ENCODE data around the gene CAMK2B.

CAMK2B gene

GRCh38 chr7:44279286-44279685, 46.1 kb downstream of the CAMK2B start:
- Histone ChIP-seq H3K4me2 (ENCODE audit: low read length) (no peak overlapping the region), H3K27ac (ENCODE audit: low read depth, low read length) (no peak overlapping the region), H3K18ac (ENCODE audit: low read length) (no peak overlapping the region), H3K79me1 (ENCODE audit: low read length) (no peaks in the 10 kb centered on the region), H2BK120ac (ENCODE audit: low read depth, low read length) (no peak overlapping the region), H3K4ac (ENCODE audit: low read depth, low read length) (no peak overlapping the region), H3K4me1 (ENCODE audit: control insufficient read depth, low read depth, low read length) (no peaks in the 10 kb centered on the region), H3K36me3 (ENCODE audit: control insufficient read depth, insufficient read depth, low read length) (no peaks in the 10 kb centered on the region), H3K23ac (ENCODE audit: low read length) (no peak overlapping the region), H2AK5ac (ENCODE audit: low read length) (no peak overlapping the region), H3K56ac (ENCODE audit: low read length) (peak overlapping the region; percentile 56), H4K8ac (ENCODE audit: low read depth, low read length) (no peak overlapping the region), H3K79me2 (ENCODE audit: control insufficient read depth, insufficient read depth, low read length) (no peaks in the 10 kb centered on the region), H3K4me3 (ENCODE audit: low read length) (no peak overlapping the region), H3K9ac (ENCODE audit: low read length) (no peak overlapping the region), H2BK5ac (ENCODE audit: low read length) (no peak overlapping the region), H3K27me3 (ENCODE audit: insufficient read depth, low read length, poor library complexity) (no peaks in the 10 kb centered on the region), H2BK15ac (replicated peaks; ENCODE audit: low read depth) (no peak overlapping the region), H4K5ac (ENCODE audit: low read length) (no peak overlapping the region)
- WGBS (ENCODE audit: extremely low coverage, insufficient coverage, low lambda C conversion rate) = no CpG with 5 or more reads among the region's 6 CpGs
- DNase-seq = no peak

DNA sequence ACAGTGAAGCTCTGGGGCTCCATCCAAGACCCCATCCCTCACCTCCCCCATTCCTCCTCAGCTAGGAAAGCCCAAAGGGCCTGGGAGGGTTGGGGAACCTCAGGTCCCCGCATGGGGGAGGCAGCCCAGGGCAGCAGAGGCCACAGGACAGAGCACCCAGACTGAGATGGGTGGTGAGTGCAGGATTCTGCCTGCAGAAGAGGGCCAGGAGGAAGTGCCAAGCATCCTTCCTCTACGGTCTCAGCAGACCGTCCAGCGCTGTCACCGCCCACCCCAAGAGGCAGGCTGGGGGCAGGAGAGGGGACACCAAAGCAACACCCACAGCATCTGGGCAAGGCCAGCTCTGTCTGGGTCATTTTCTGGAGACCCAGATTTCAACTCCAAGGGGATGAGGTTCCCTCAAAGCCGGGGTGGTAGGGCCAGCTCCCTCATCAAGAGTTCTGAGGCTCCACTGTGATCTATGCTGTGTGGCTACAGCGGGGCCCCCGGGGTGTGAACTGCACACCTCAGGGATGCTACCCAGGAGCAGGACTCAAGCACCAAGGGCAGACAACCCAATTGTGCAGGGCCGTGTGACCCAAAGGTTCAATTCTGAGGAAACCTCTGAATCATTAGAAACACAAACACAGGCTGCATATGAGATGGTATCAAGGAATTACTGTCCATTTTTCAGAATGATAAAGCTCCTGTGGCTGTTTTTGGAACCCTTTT, 46.8 kb downstream of the CAMK2B start:
- Histone ChIP-seq H4K5ac (ENCODE audit: low read length) (no peak overlapping the region), H3K4ac (ENCODE audit: low read depth, low read length) (no peak overlapping the region), H3K27ac (ENCODE audit: low read depth, low read length) (no peak overlapping the region), H3K4me1 (ENCODE audit: control insufficient read depth, low read depth, low read length) (no peaks in the 10 kb centered on the region), H3K36me3 (ENCODE audit: control insufficient read depth, insufficient read depth, low read length) (no peaks in the 10 kb centered on the region), H3K56ac (ENCODE audit: low read length) (no peak overlapping the region), H3K9ac (ENCODE audit: low read length) (no peak overlapping the region), H3K23ac (ENCODE audit: low read length) (no peak overlapping the region), H4K8ac (ENCODE audit: low read depth, low read length) (no peak overlapping the region), H3K79me1 (ENCODE audit: low read length) (no peaks in the 10 kb centered on the region), H3K4me2 (ENCODE audit: low read length) (no peak overlapping the region), H3K18ac (ENCODE audit: low read length) (no peak overlapping the region), H3K27me3 (ENCODE audit: insufficient read depth, low read length, poor library complexity) (no peaks in the 10 kb centered on the region), H2BK15ac (replicated peaks; ENCODE audit: low read depth) (no peak overlapping the region), H2BK5ac (ENCODE audit: low read length) (no peak overlapping the region), H2BK120ac (ENCODE audit: low read depth, low read length) (no peak overlapping the region), H3K4me3 (ENCODE audit: low read length) (no peak overlapping the region), H3K79me2 (ENCODE audit: control insufficient read depth, insufficient read depth, low read length) (no peaks in the 10 kb centered on the region), H2AK5ac (ENCODE audit: low read length) (no peak overlapping the region)
- WGBS (ENCODE audit: extremely low coverage, insufficient coverage, low lambda C conversion rate) = no CpG with 5 or more reads among the region's 9 CpGs
- DNase-seq = no peak

- no peak overlapping the region for H2BK15ac ChIP-seq (replicated peaks; ENCODE audit: low read depth)
- no peaks in the 10 kb centered on the region for H3K27me3 ChIP-seq (ENCODE audit: insufficient read depth, low read length, poor library complexity)
- H3K4me1 ChIP-seq (ENCODE audit: control insufficient read depth, low read depth, low read length) = no peaks in the 10 kb centered on the region
- no peak overlapping the region for H3K4me2 ChIP-seq (ENCODE audit: low read length)
- no peak overlapping the region for H3K18ac ChIP-seq (ENCODE audit: low read length)
- H3K9ac ChIP-seq (ENCODE audit: low read length) = no peak overlapping the region
- H3K56ac ChIP-seq (ENCODE audit: low read length) = no peak overlapping the region
- H2BK5ac ChIP-seq (ENCODE audit: low read length) = no peak overlapping the region
- H4K8ac ChIP-seq (ENCODE audit: low read depth, low read length) = no peak overlapping the region
- H2BK120ac ChIP-seq (ENCODE audit: low read depth, low read length) = no peak overlapping the region
- H3K79me2 ChIP-seq (ENCODE audit: control insufficient read depth, insufficient read depth, low read length) = no peaks in the 10 kb centered on the region
- no peaks in the 10 kb centered on the region for H3K79me1 ChIP-seq (ENCODE audit: low read length)
- no peak overlapping the region for H4K5ac ChIP-seq (ENCODE audit: low read length)
- no peaks in the 10 kb centered on the region for H3K36me3 ChIP-seq (ENCODE audit: control insufficient read depth, insufficient read depth, low read length)
- no CpG with 5 or more reads among the region's 8 CpGs for WGBS (ENCODE audit: extremely low coverage, insufficient coverage, low lambda C conversion rate)
- no peak overlapping the region for H3K4me3 ChIP-seq (ENCODE audit: low read length)
- H3K4ac ChIP-seq (ENCODE audit: low read depth, low read length) = no peak overlapping the region
- H3K27ac ChIP-seq (ENCODE audit: low read depth, low read length) = no peak overlapping the region
- DNase-seq = no peak
- no peak overlapping the region for H3K23ac ChIP-seq (ENCODE audit: low read length)
- no peak overlapping the region for H2AK5ac ChIP-seq (ENCODE audit: low read length)
These were observed 47.5 kb downstream of the CAMK2B start for GRCh38 chr7:44277851-44278250.

- no peaks in the 10 kb centered on the region for H3K36me3 ChIP-seq (ENCODE audit: control insufficient read depth, insufficient read depth, low read length)
- H4K5ac ChIP-seq (ENCODE audit: low read length) = no peak overlapping the region
- H2BK15ac ChIP-seq (replicated peaks; ENCODE audit: low read depth) = no peak overlapping the region
- H2AK5ac ChIP-seq (ENCODE audit: low read length) = no peak overlapping the region
- no peak overlapping the region for H3K23ac ChIP-seq (ENCODE audit: low read length)
- H3K9ac ChIP-seq (ENCODE audit: low read length) = no peak overlapping the region
- DNase-seq = no peak
- H3K27ac ChIP-seq (ENCODE audit: low read depth, low read length) = no peak overlapping the region
- no peaks in the 10 kb centered on the region for H3K4me1 ChIP-seq (ENCODE audit: control insufficient read depth, low read depth, low read length)
- H3K79me1 ChIP-seq (ENCODE audit: low read length) = no peaks in the 10 kb centered on the region
- no peak overlapping the region for H2BK120ac ChIP-seq (ENCODE audit: low read depth, low read length)
- H3K27me3 ChIP-seq (ENCODE audit: insufficient read depth, low read length, poor library complexity) = no peaks in the 10 kb centered on the region
- no peak overlapping the region for H3K4me2 ChIP-seq (ENCODE audit: low read length)
- H3K4me3 ChIP-seq (ENCODE audit: low read length) = no peak overlapping the region
- no peak overlapping the region for H4K8ac ChIP-seq (ENCODE audit: low read depth, low read length)
- H3K4ac ChIP-seq (ENCODE audit: low read depth, low read length) = no peak overlapping the region
- H3K18ac ChIP-seq (ENCODE audit: low read length) = no peak overlapping the region
- no peaks in the 10 kb centered on the region for H3K79me2 ChIP-seq (ENCODE audit: control insufficient read depth, insufficient read depth, low read length)
- no CpG with 5 or more reads among the region's 11 CpGs for WGBS (ENCODE audit: extremely low coverage, insufficient coverage, low lambda C conversion rate)
- H2BK5ac ChIP-seq (ENCODE audit: low read length) = no peak overlapping the region
- no peak overlapping the region for H3K56ac ChIP-seq (ENCODE audit: low read length)
These were observed 48.0 kb downstream of the CAMK2B start for GRCh38 chr7:44277391-44277790.

DNA sequence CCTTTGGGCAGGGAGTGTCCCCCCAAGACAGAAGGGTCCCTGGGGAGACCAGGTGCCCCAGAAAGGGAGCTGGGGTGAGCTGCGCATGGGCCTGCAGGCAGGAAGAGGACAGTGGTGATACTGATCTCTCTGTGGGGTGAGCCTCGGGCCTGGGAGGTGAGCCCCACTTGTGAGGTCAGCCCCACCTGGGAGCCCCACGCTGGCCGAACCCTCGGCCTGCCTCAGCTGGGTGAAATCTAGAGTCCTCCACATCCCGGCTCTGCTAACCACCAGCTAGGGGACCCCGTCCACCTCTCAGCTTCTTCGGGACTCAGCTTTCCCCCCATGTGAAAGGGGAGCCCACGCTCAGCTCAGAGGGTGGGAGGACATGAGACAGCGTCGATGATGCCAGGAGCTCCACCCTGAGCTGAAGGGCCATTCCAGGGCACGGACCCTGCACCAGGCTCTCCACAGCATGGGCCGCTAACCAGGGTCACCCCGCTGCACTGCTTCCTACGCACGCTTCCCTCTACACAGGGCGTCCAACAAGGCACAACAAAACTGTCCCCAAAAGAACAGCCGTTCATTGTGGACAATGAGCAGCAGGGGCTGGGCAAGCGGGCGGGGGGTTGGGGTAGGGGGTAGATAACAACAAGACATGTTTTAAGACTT, 48.7 kb downstream of the CAMK2B start:
- Histone ChIP-seq H3K79me1 (ENCODE audit: low read length) (no peaks in the 10 kb centered on the region), H3K4me1 (ENCODE audit: control insufficient read depth, low read depth, low read length) (no peaks in the 10 kb centered on the region), H3K27ac (ENCODE audit: low read depth, low read length) (no peak overlapping the region), H2BK120ac (ENCODE audit: low read depth, low read length) (no peak overlapping the region), H3K18ac (ENCODE audit: low read length) (peak overlapping the region; percentile 22), H2AK5ac (ENCODE audit: low read length) (no peak overlapping the region), H2BK15ac (replicated peaks; ENCODE audit: low read depth) (no peak overlapping the region), H3K56ac (ENCODE audit: low read length) (peak overlapping the region; percentile 18), H2BK5ac (ENCODE audit: low read length) (no peak overlapping the region), H4K8ac (ENCODE audit: low read depth, low read length) (no peak overlapping the region), H3K27me3 (ENCODE audit: insufficient read depth, low read length, poor library complexity) (no peaks in the 10 kb centered on the region), H3K4me3 (ENCODE audit: low read length) (no peak overlapping the region), H3K4ac (ENCODE audit: low read depth, low read length) (no peak overlapping the region), H3K4me2 (ENCODE audit: low read length) (no peak overlapping the region), H3K79me2 (ENCODE audit: control insufficient read depth, insufficient read depth, low read length) (no peaks in the 10 kb centered on the region), H3K36me3 (ENCODE audit: control insufficient read depth, insufficient read depth, low read length) (no peaks in the 10 kb centered on the region), H3K9ac (ENCODE audit: low read length) (peak overlapping the region; percentile 52), H3K23ac (ENCODE audit: low read length) (no peak overlapping the region), H4K5ac (ENCODE audit: low read length) (no peak overlapping the region)
- no CpG with 5 or more reads among the region's 20 CpGs for WGBS (ENCODE audit: extremely low coverage, insufficient coverage, low lambda C conversion rate)
- no peak for DNase-seq
